SU-DHL-6 (cell line): Measurements from ENCODE around the gene UHRF2.
"Not testable (repeated sequence)": the region's sequence is repeated elsewhere in the genome, so short reads cannot be mapped to it uniquely, and the experiment has no call there.

Experiments
- EZH2phosphoT487 ChIP-seq: fragments of 200-600 bp; sonication (generic), shearing (Covaris generic); conservative IDR thresholded peaks from 2 replicates; pipeline ENCODE4 v1.6.1; 2018; ENCODE audit warnings: mild to moderate bottlenecking, antibody characterized with exemption, low read length, moderate library complexity, mixed read lengths
- TF ChIP-seq, protein P1 (sequence below): fragments of 200-600 bp; sonication (generic); IDR thresholded peaks from one replicate; pipeline ENCODE4 v1.5.1; 2017; ENCODE audit warnings: antibody characterized with exemption, mild to moderate bottlenecking, low read length, moderate library complexity; ENCODE audit not compliant: insufficient read depth, poor library complexity, severe bottlenecking

GRCh38 chr9:6381477-6382012 is 31.5 kb upstream of the UHRF2 start:
- TF ChIP-seq, protein P1, sequence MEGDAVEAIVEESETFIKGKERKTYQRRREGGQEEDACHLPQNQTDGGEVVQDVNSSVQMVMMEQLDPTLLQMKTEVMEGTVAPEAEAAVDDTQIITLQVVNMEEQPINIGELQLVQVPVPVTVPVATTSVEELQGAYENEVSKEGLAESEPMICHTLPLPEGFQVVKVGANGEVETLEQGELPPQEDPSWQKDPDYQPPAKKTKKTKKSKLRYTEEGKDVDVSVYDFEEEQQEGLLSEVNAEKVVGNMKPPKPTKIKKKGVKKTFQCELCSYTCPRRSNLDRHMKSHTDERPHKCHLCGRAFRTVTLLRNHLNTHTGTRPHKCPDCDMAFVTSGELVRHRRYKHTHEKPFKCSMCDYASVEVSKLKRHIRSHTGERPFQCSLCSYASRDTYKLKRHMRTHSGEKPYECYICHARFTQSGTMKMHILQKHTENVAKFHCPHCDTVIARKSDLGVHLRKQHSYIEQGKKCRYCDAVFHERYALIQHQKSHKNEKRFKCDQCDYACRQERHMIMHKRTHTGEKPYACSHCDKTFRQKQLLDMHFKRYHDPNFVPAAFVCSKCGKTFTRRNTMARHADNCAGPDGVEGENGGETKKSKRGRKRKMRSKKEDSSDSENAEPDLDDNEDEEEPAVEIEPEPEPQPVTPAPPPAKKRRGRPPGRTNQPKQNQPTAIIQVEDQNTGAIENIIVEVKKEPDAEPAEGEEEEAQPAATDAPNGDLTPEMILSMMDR = not testable (repeated sequence)
- not testable (repeated sequence) for TF ChIP-seq EZH2phosphoT487
